AG04450 (cell line): Measurements from ENCODE around the gene LEMD1. TPM values are rescaled to one million over a fixed set of nuclear protein-coding genes. Genes with fewer than 3 reads are reported as not detected.

ENCODE experiments used
- CTCF ChIA-PET: fragments of 300-600, 350-600 bp; formaldehyde crosslinking; extraction: SDS; loops from one replicate; lab custom pipeline; 2022; ENCODE audit warnings: antibody characterized with exemption, inconsistent platforms; lab: Charles Lee
- POLR2A ChIA-PET: fragments of 350-600 bp; formaldehyde crosslinking; extraction: SDS; loops from one replicate; lab custom pipeline; 2021; ENCODE audit warnings: antibody characterized with exemption, inconsistent platforms; lab: Yijun Ruan, JAX
- DNase-seq: peaks from one replicate; pipeline ENCODE4 v3.0.0-alpha.2; 2011; ENCODE audit warnings: low read depth, low spot score
- H3K27ac ChIP-seq: one replicate; pipeline ENCODE4 v1.5.1; 2012; ENCODE audit warnings: low read depth, low read length, control low read depth
- H3K27me3 ChIP-seq: one replicate; pipeline ENCODE4 v1.6.0; 2012; ENCODE audit warnings: low read length; ENCODE audit not compliant: control insufficient read depth, insufficient read depth
- H3K4me3 ChIP-seq: 2 replicates; pipeline ENCODE4 v1.5.1; 2011; ENCODE audit warnings: mild to moderate bottlenecking, low read depth, low read length, control low read depth
- H3K9me3 ChIP-seq: 2 replicates; pipeline ENCODE4 v1.5.1; 2012; ENCODE audit warnings: low read length; ENCODE audit not compliant: control insufficient read depth, insufficient read depth
- polyA plus RNA-seq: library from polyadenylated mRNA; depleted of rRNA; stranded (reverse); fragments of >200 nt; gene quantifications from 2 replicates; pipeline ENCODE4 v1.2.3, GENCODE V29; 2011
- TF ChIP-seq, protein P1 (sequence below): IDR thresholded peaks from 2 replicates; pipeline ENCODE4 v1.5.1; 2011; ENCODE audit warnings: low read depth, low read length, control low read depth, inconsistent platforms

The LEMD1 gene
- polyA plus RNA-seq, 1 experiment = not detected

DNA sequence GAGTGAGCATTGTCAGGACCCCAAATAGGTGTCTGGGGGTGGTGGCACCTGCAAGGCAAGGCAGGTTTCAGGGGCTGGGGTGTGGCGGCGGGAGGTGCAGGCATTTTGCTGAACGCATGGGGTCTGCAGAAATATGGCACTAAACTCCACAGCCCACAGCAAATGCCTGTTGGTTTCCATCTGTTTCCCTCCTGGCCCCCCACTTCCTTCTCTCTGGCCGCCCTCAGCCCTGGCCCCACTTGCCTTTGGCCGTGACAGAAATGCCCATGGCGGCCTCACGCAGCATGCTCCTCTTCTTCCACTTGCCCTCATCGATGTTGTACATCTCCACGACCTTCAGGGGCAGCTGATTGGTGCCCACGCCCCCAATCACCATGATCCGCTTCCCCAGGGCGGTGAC, 78.9 kb downstream of the LEMD1 start:
- TF ChIP-seq, protein P1, sequence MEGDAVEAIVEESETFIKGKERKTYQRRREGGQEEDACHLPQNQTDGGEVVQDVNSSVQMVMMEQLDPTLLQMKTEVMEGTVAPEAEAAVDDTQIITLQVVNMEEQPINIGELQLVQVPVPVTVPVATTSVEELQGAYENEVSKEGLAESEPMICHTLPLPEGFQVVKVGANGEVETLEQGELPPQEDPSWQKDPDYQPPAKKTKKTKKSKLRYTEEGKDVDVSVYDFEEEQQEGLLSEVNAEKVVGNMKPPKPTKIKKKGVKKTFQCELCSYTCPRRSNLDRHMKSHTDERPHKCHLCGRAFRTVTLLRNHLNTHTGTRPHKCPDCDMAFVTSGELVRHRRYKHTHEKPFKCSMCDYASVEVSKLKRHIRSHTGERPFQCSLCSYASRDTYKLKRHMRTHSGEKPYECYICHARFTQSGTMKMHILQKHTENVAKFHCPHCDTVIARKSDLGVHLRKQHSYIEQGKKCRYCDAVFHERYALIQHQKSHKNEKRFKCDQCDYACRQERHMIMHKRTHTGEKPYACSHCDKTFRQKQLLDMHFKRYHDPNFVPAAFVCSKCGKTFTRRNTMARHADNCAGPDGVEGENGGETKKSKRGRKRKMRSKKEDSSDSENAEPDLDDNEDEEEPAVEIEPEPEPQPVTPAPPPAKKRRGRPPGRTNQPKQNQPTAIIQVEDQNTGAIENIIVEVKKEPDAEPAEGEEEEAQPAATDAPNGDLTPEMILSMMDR = no peak
- Histone ChIP-seq H3K4me3 (no peak overlapping the region), H3K27me3 (peaks cover 67% of the 10 kb centered on the region), H3K9me3 (peaks cover 4% of the 10 kb centered on the region; the same call in 1 of the 2 replicates), H3K27ac (no peak overlapping the region)
- ChIA-PET CTCF (interaction anchor here (1.0 kb wide), 1 partner anchor 11 kb away, joined by 5 read pairs; no protein-coding TSS in a partner anchor), POLR2A (no interaction called here)
- no peak for DNase-seq

DNA sequence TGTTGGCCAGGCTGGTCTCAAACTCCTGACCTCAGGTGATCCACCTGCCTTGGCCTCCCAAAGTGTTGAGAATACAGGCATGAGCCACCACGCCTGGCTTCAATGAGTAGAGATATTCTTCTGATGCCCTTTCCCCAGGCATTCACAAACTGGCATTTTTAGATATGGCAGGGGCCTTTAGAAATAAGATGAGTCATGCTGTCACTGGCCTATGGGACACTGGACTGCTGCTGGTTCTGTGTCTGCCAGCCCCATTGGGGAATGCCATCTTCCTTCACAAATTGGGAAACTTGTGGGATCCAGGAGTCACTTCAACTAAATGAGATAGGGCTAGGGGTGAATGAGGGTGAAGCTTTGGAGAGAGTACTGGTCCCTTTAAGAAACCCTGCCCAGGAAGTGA, 81.2 kb downstream of the LEMD1 start:
- DNase-seq = no peak
- Histone ChIP-seq H3K4me3 (no peak overlapping the region), H3K9me3 (peaks cover 4% of the 10 kb centered on the region; the same call in 1 of the 2 replicates), H3K27ac (no peak overlapping the region), H3K27me3 (peaks cover 66% of the 10 kb centered on the region)
- TF ChIP-seq, protein P1 = no peak
- ChIA-PET CTCF (interaction anchor here (0.5 to 2.2 kb wide), 2 partner anchors 112 to 184 kb away, joined by 5 to 7 read pairs; no protein-coding TSS in a partner anchor), POLR2A (no interaction called here)

DNA sequence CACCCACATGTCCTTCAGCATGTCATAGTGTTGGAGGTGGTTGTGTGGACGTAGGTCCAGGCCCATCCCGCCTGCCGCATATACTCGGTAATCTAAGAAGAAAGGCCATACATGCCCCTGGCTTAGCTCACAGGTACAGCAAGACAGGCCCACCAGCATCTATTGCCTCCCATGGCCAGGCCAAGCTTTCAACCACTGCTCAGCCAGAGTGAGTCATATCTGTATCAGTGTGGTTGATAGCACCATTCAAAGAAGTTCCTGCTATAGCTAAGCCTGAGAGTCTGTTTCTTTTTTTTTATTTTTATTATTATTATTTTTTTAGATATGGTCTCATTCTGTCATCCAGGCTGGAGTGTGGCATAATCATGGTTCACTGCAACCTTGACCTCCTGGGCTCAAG, 82.1 kb downstream of the LEMD1 start:
- Histone ChIP-seq H3K9me3 (peaks cover 4% of the 10 kb centered on the region; the same call in 1 of the 2 replicates), H3K27me3 (peaks cover 63% of the 10 kb centered on the region), H3K27ac (no peak overlapping the region), H3K4me3 (no peak overlapping the region)
- no peak for DNase-seq
- TF ChIP-seq, protein P1 = no peak
- ChIA-PET POLR2A (no interaction called here), CTCF (interaction anchor here (1.3 to 5.8 kb wide), 3 partner anchors 14 to 185 kb away, joined by 5 to 54 read pairs (median 5); no protein-coding TSS in a partner anchor)

DNA sequence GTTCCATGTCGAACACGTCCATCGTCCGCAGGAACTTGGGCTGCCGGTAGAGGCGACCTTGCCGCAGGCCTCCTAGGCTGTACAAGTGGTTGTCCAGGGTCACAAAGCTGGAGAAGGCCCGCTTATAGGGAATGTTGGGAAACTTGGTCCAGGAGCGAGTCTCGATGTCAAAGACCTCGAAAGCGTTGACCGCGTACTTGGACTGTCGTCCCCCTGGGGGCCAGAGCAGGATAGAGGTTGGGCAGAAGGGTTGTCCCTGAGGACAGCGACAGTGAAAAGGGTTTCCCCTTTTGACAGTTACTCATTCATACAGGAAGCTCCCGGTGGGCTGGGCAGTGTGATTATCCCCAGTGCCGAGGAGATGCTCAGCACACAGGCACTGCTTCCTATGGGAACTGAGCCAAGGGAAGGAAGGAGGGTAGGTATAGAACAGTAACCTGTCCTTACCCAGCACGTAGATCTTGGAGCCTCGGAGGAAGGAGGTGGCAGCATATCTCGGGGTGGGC, 82.6 kb downstream of the LEMD1 start:
- CTCF ChIA-PET = interaction anchor here (1.3 to 5.8 kb wide), 3 partner anchors 15 to 185 kb away, joined by 5 to 54 read pairs (median 5); no protein-coding TSS in a partner anchor
- DNase-seq = no peak
- POLR2A ChIA-PET = no interaction called here
- Histone ChIP-seq H3K4me3 (no peak overlapping the region), H3K27ac (no peak overlapping the region), H3K27me3 (peaks cover 59% of the 10 kb centered on the region), H3K9me3 (peaks cover 4% of the 10 kb centered on the region; the same call in 1 of the 2 replicates)
- TF ChIP-seq, protein P1 = no peak

DNA sequence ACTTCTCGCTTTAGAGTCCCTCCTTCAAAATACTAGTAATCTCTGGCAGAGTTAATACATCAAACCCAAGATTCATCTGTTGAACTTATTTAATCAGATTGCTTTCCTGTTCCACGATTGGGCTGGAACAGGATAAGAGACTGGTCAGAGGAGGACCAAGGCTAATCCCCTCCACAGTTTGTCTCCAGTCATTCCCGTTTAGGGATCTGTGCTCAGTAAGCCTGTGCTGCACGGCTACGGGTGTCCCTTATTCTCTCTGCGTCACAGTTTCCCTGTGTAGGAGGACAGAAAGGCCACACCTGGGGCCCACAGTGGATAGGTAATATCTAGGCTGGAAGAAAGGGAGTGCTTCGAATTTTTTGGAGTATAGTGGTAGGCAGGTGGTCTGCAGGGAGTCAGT, 83.8 kb downstream of the LEMD1 start:
- Histone ChIP-seq H3K27ac (no peak overlapping the region), H3K27me3 (peaks cover 51% of the 10 kb centered on the region), H3K4me3 (no peak overlapping the region), H3K9me3 (peaks cover under 1% of the 10 kb centered on the region; the same call in 1 of the 2 replicates)
- POLR2A ChIA-PET = no interaction called here
- no peak for DNase-seq
- CTCF ChIA-PET = interaction anchor here (1.4 to 5.8 kb wide), 4 partner anchors 12 to 187 kb away, joined by 11 to 85 read pairs (median 56); no protein-coding TSS in a partner anchor
- TF ChIP-seq, protein P1 = no peak
